HepG2 (cell line): ENCODE results near the gene PTGDS. TPM values are rescaled to one million over a fixed set of nuclear protein-coding genes. Genes with fewer than 3 reads are reported as not detected.

ENCODE experiments used
- ASH2L ChIP-seq: fragments of 300-600, 200-600 bp; sonication (generic); IDR thresholded peaks from 2 replicates; pipeline ENCODE4 v1.7.0; 2017; ENCODE audit warnings: low read depth, mild to moderate bottlenecking, moderate library complexity, mixed read lengths, low read length; ENCODE audit not compliant: insufficient read length
- ATRX ChIP-seq: sonication (generic); formaldehyde crosslinking; IDR thresholded peaks from 2 replicates; pipeline ENCODE4 v1.4.0; 2020; ENCODE audit warnings: missing genetic modification reagents, borderline replicate concordance
- DNMT1 ChIP-seq: sonication (generic); formaldehyde crosslinking; IDR thresholded peaks from 2 replicates; pipeline ENCODE4 v1.5.1; 2020; ENCODE audit warnings: mild to moderate bottlenecking, missing genetic modification reagents
- ELF1 ChIP-seq: sonication (generic); formaldehyde crosslinking; IDR thresholded peaks from 2 replicates; pipeline ENCODE4 v1.4.0; 2020; ENCODE audit warnings: missing genetic modification reagents
- ELF3 ChIP-seq: IDR thresholded peaks from 2 replicates; pipeline ENCODE4 v1.6.1; 2016; ENCODE audit warnings: missing genetic modification reagents, missing compliant biosample characterization
- GLI4 ChIP-seq: sonication (generic); formaldehyde crosslinking; IDR thresholded peaks from 2 replicates; pipeline ENCODE4 v1.5.1; 2020; ENCODE audit warnings: missing genetic modification reagents, mild to moderate bottlenecking, moderate library complexity, borderline replicate concordance
- HOXD1 ChIP-seq: sonication (generic); formaldehyde crosslinking; IDR thresholded peaks from 2 replicates; pipeline ENCODE4 v1.5.0; 2020; ENCODE audit warnings: missing genetic modification reagents
- MYC ChIP-seq: sonication (generic); formaldehyde crosslinking; IDR thresholded peaks from 2 replicates; pipeline ENCODE4 v1.9.0; 2021; ENCODE audit warnings: missing genetic modification reagents, borderline replicate concordance
- NR2F2 ChIP-seq: IDR thresholded peaks from 2 replicates; pipeline ENCODE4 v1.6.1; 2012; ENCODE audit warnings: low read depth, inconsistent platforms, borderline replicate concordance
- PAF1 ChIP-seq: IDR thresholded peaks from 2 replicates; pipeline ENCODE4 v1.6.1; 2016; ENCODE audit warnings: missing genetic modification reagents, missing compliant biosample characterization
- SNAI1 ChIP-seq: sonication (generic); formaldehyde crosslinking; IDR thresholded peaks from 2 replicates; pipeline ENCODE4 v1.5.0; 2020; ENCODE audit warnings: mild to moderate bottlenecking, missing genetic modification reagents, borderline replicate concordance
- TP53 ChIP-seq: sonication (generic); formaldehyde crosslinking; conservative IDR thresholded peaks from 2 replicates; pipeline ENCODE4 v1.4.0; 2020; ENCODE audit warnings: missing genetic modification reagents
- ZBTB39 ChIP-seq: sonication (generic); formaldehyde crosslinking; IDR thresholded peaks from 2 replicates; pipeline ENCODE4 v1.5.0; 2020; ENCODE audit warnings: missing genetic modification reagents
- ZBTB7B ChIP-seq: sonication (generic); formaldehyde crosslinking; IDR thresholded peaks from 2 replicates; pipeline ENCODE4 v1.4.0; 2020; ENCODE audit warnings: missing genetic modification reagents
- ZNF230 ChIP-seq: sonication (generic); formaldehyde crosslinking; IDR thresholded peaks from 2 replicates; pipeline ENCODE4 v1.4.0; 2020; ENCODE audit warnings: mild to moderate bottlenecking, missing genetic modification reagents
- ZNF337 ChIP-seq: sonication (generic); formaldehyde crosslinking; IDR thresholded peaks from 2 replicates; pipeline ENCODE4 v1.5.1; 2020; ENCODE audit warnings: missing genetic modification reagents, low read depth, mild to moderate bottlenecking, borderline replicate concordance
- ZNF34 ChIP-seq: sonication (generic); formaldehyde crosslinking; IDR thresholded peaks from 2 replicates; pipeline ENCODE4 v1.4.0; 2020; ENCODE audit warnings: mild to moderate bottlenecking, missing genetic modification reagents, borderline replicate concordance
- ZNF512B ChIP-seq: sonication (generic); formaldehyde crosslinking; IDR thresholded peaks from 2 replicates; pipeline ENCODE4 v1.5.1; 2020; ENCODE audit warnings: missing genetic modification reagents, mild to moderate bottlenecking, borderline replicate concordance
- ZNF598 ChIP-seq: sonication (generic); formaldehyde crosslinking; IDR thresholded peaks from 2 replicates; pipeline ENCODE4 v1.5.1; 2020; ENCODE audit warnings: mild to moderate bottlenecking, missing genetic modification reagents, borderline replicate concordance
- ZNF614 ChIP-seq: IDR thresholded peaks from 2 replicates; pipeline ENCODE4 v1.6.1; 2018; ENCODE audit warnings: missing biosample characterization, missing genetic modification reagents, inconsistent platforms, borderline replicate concordance
- ZNF781 ChIP-seq: sonication (generic); formaldehyde crosslinking; IDR thresholded peaks from 2 replicates; pipeline ENCODE4 v1.5.1; 2020; ENCODE audit warnings: borderline replicate concordance, mild to moderate bottlenecking, missing genetic modification reagents; ENCODE audit errors: not compliant biosample characterization
- ZNF839 ChIP-seq: sonication (generic); formaldehyde crosslinking; IDR thresholded peaks from 2 replicates; pipeline ENCODE4 v1.4.0; 2020; ENCODE audit warnings: missing genetic modification reagents, mild to moderate bottlenecking, borderline replicate concordance
- ZNF850 ChIP-seq: sonication (generic); formaldehyde crosslinking; conservative IDR thresholded peaks from 2 replicates; pipeline ENCODE4 v1.9.0; 2021; ENCODE audit warnings: mild to moderate bottlenecking, missing genetic modification reagents
- polyA plus RNA-seq, 8 experiments: library from polyadenylated mRNA; depleted of rRNA in 3 of 8; stranded (reverse) in 7 of 8; unstranded in 1 of 8; fragments of >200 nt; fragmentation: Illumina TruSeq in 4 of 8; extraction: Trizol in 4 of 8; gene quantifications; 2 replicates each; pipeline versions ENCODE4 v1.2.1 to v1.2.3, GENCODE V29; 2011 to 2016; ENCODE audit warnings: low read depth in 4 of 8, missing spikeins in 1 of 8, mixed read lengths in 1 of 8; ENCODE audit not compliant: insufficient read depth in 1 of 8
- total RNA-seq, 5 experiments: library from RNA; depleted of rRNA; stranded (reverse); fragments of >200 nt; fragmentation: Illumina TruSeq; extraction: Trizol; gene quantifications; 2 replicates each; pipeline ENCODE4 v1.2.3, GENCODE V29; 2016; ENCODE audit warnings: low read depth in 1 of 5
- TF ChIP-seq, protein P1 (sequence below): sonication (generic); formaldehyde crosslinking; IDR thresholded peaks from 2 replicates; pipeline ENCODE4 v1.4.0; 2020; ENCODE audit warnings: missing genetic modification reagents, borderline replicate concordance

The PTGDS gene
- total and polyA plus RNA-seq, 2 of the 13 experiments (the other 11 are each of a cell fraction or from before 2014, with no cell fraction given): 0.33 to 0.50 TPM

DNA sequence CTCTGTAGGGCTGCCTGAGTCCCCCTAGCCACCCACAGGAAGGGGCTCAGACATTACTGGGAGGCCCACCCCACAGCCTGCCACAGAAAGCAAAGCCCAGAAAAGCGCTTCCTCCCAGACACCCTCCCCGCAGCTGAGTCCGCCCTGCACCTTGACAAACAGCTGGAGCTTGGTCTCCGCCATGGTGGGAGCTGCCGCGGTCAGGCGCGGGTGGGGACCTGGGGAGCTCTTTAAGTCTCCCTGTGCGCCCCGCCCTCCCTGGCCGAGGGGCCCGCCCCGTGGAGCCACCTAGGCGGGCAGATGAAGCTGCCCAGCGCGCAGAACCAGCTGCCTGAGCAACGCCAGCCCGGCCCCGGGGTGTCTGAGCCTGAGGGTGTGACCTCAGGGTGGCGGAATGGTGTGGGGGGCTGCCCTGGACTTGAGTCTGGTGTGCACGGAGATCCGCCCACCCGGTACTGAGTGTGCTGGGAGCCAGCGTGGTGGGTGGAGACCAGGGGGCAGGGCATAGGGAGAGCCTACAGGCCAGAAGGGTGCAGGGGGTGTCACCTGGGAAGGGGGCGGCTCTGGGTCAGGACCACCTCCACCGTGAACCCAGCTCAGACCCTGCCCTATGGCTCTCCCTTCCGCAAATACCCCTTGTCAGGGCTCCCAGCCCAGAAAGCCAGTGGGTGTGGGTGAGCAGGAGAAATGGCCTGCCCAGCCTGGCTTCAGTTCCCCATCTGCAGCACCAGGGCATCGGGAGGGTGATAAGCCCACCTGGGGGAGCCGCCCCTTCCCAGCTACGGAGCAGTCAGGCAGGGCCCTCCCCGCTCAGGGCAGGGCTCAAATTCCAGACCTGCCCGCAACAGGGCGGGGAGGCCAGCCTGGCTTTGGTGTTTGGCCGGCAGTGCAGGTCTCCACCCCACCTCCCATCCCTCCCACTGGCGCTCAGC is 19.3 kb downstream of the PTGDS start, which contains the start of gene CLIC3 (continued):
- TF ChIP-seq, protein P1, sequence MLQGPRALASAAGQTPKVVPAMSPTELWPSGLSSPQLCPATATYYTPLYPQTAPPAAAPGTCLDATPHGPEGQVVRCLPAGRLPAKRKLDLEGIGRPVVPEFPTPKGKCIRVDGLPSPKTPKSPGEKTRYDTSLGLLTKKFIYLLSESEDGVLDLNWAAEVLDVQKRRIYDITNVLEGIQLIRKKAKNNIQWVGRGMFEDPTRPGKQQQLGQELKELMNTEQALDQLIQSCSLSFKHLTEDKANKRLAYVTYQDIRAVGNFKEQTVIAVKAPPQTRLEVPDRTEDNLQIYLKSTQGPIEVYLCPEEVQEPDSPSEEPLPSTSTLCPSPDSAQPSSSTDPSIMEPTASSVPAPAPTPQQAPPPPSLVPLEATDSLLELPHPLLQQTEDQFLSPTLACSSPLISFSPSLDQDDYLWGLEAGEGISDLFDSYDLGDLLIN (CRISPR knock-in tag): no peak
- TF ChIP-seq ZNF839 (CRISPR knock-in tag): no peak
- no peak for TF ChIP-seq MYC (CRISPR knock-in tag)
- TF ChIP-seq TP53 (CRISPR knock-in tag): no peak
- no peak for TF ChIP-seq ZNF598
- no peak for TF ChIP-seq ZNF614
- TF ChIP-seq HOXD1 (CRISPR knock-in tag): no peak
- TF ChIP-seq ZBTB7B (CRISPR knock-in tag): peak; percentile 87
- TF ChIP-seq ZNF230 (CRISPR knock-in tag): no peak
- TF ChIP-seq SNAI1 (CRISPR knock-in tag): no peak
- no peak for TF ChIP-seq ZNF850
- TF ChIP-seq ELF1 (CRISPR knock-in tag): no peak
- no peak for TF ChIP-seq ZNF337 (CRISPR knock-in tag)
- TF ChIP-seq GLI4: no peak
- no peak for TF ChIP-seq ELF3 (CRISPR knock-in tag)
- TF ChIP-seq NR2F2: no peak
- TF ChIP-seq ZNF34 (CRISPR knock-in tag): peak; percentile 48; the same call in 1 of the 2 replicates
- 0 out of 2 replicates have a peak, but pooled peaks have one; percentile 47 for TF ChIP-seq ZNF512B
- no peak for TF ChIP-seq ATRX (CRISPR knock-in tag)
- no peak for TF ChIP-seq PAF1 (CRISPR knock-in tag)
- no peak for TF ChIP-seq ASH2L
- no peak for TF ChIP-seq ZBTB39
- no peak for TF ChIP-seq ZNF781 (CRISPR knock-in tag)
- no peak for TF ChIP-seq DNMT1 (CRISPR knock-in tag)
